WTC11 (cell line): ENCODE results near the gene GSTP1. TPM values are rescaled to one million over a fixed set of nuclear protein-coding genes. Genes with fewer than 3 reads are reported as not detected.

ENCODE experiments used
- ATAC-seq: fragments of 200-7000 bp; cut with Tn5 transposase; 2 replicates; pipeline ENCODE4 v1.10.0; 2021; ENCODE audit warnings: mild to moderate bottlenecking, moderate library complexity
- CTCF ChIA-PET: fragments of 300-600 bp; sonication (Branson Sonifier 250); formaldehyde crosslinking; loops from one replicate; lab custom pipeline; 2021; ENCODE audit warnings: antibody characterized with exemption; lab: Charles Lee
- POLR2A ChIA-PET: fragments of 350-600 bp; sonication (Branson Sonifier 250); formaldehyde crosslinking; loops from one replicate; lab custom pipeline; 2021; ENCODE audit warnings: antibody characterized with exemption; lab: Charles Lee
- DNase-seq: peaks from one replicate; pipeline ENCODE4 v3.0.0; 2021; ENCODE audit warnings: low spot score
- H3K27ac Mint-ChIP-seq: 2 replicates; pipeline ENCODE4 v1.8.0; 2021; ENCODE audit warnings: mixed read lengths
- H3K27me3 Mint-ChIP-seq: 2 replicates; pipeline ENCODE4 v1.8.0; 2021; ENCODE audit warnings: low read depth, mild to moderate bottlenecking, moderate library complexity, mixed read lengths
- H3K36me3 Mint-ChIP-seq: 2 replicates; pipeline ENCODE4 v1.8.0; 2021; ENCODE audit warnings: mixed read lengths
- H3K4me1 Mint-ChIP-seq: 2 replicates; pipeline ENCODE4 v1.8.0; 2022; ENCODE audit warnings: mixed read lengths
- H3K4me3 Mint-ChIP-seq: 2 replicates; pipeline ENCODE4 v1.8.0; 2021; ENCODE audit warnings: mild to moderate bottlenecking, moderate library complexity, mixed read lengths
- H3K9me3 Mint-ChIP-seq: 2 replicates; pipeline ENCODE4 v1.8.0; 2021; ENCODE audit warnings: mixed read lengths
- AFF4 ChIP-seq: sonication (generic); formaldehyde crosslinking; IDR thresholded peaks from 2 replicates; pipeline ENCODE4 v1.8.1; 2023; ENCODE audit warnings: mild to moderate bottlenecking, missing genetic modification reagents, borderline replicate concordance
- CREM ChIP-seq: sonication (generic); formaldehyde crosslinking; IDR thresholded peaks from 2 replicates; pipeline ENCODE4 v1.8.1; 2022; ENCODE audit warnings: mild to moderate bottlenecking, missing genetic modification reagents, moderate library complexity
- IRF2 ChIP-seq: sonication (generic); formaldehyde crosslinking; IDR thresholded peaks from 2 replicates; pipeline ENCODE4 v1.8.0; 2022; ENCODE audit warnings: low read depth, missing genetic modification reagents, borderline replicate concordance
- NR2C2 ChIP-seq: sonication (generic); formaldehyde crosslinking; IDR thresholded peaks from 2 replicates; pipeline ENCODE4 v1.8.0; 2022; ENCODE audit warnings: mild to moderate bottlenecking, missing genetic modification reagents
- RELA ChIP-seq: sonication (generic); formaldehyde crosslinking; IDR thresholded peaks from 2 replicates; pipeline ENCODE4 v1.8.1; 2022; ENCODE audit warnings: missing genetic modification reagents, mild to moderate bottlenecking, borderline replicate concordance
- SOX15 ChIP-seq: fragments of 250-450 bp; sonication (Bioruptor Pico); IDR thresholded peaks from 2 replicates; pipeline ENCODE4 v1.9.0; 2021; ENCODE audit warnings: mild to moderate bottlenecking
- STAT6 ChIP-seq: sonication (generic); formaldehyde crosslinking; conservative IDR thresholded peaks from 2 replicates; pipeline ENCODE4 v1.8.1; 2023; ENCODE audit warnings: mild to moderate bottlenecking, low read depth, missing genetic modification reagents, moderate library complexity
- ZNF219 ChIP-seq: sonication (generic); formaldehyde crosslinking; IDR thresholded peaks from 2 replicates; pipeline ENCODE4 v1.8.0; 2023; ENCODE audit warnings: missing genetic modification reagents, mild to moderate bottlenecking, borderline replicate concordance
- ZNF396 ChIP-seq: fragments of 250-450 bp; sonication (Bioruptor Pico); IDR thresholded peaks from 2 replicates; pipeline ENCODE4 v1.8.0; 2021; ENCODE audit warnings: mild to moderate bottlenecking, moderate library complexity, borderline replicate concordance
- total RNA-seq: library from RNA; stranded (reverse); gene quantifications from 3 replicates; pipeline ENCODE4 v1.2.3, GENCODE V29; 2021
- TF ChIP-seq, protein P1 (sequence below): fragments of 250-450 bp; sonication (Bioruptor Pico); IDR thresholded peaks from 2 replicates; pipeline ENCODE4 v1.8.0; 2021; ENCODE audit warnings: mild to moderate bottlenecking

GSTP1 gene
- total RNA-seq, 1 experiment from 2014 or later, result 1,452 TPM

DNA sequence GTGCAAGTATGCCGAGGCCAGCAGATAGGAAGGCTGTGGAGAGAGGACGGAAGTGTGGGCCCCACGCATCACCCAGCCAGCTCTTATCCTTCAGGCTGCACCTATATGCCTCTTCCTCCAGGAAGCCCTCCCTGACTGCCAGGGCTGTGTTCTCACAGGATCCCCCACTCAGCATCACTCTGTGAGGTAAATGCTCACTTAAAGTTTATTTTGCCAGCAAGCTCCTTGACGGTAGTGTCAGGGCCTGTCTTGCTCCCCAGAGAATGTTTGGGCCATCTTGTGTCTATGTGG, 51.6 kb downstream of the GSTP1 start:
- no peak overlapping the region for H3K4me3 Mint-ChIP-seq

More for the DNA sequence above, 51.6 kb downstream of the GSTP1 start:
- H3K36me3 Mint-ChIP-seq, result no peaks in the 10 kb centered on the region
- no peak overlapping the region for H3K27ac Mint-ChIP-seq
- H3K27me3 Mint-ChIP-seq, result peaks cover 11% of the 10 kb centered on the region
- DNase-seq (no peak), ATAC-seq (no peak)
- TF ChIP-seq, protein P1, sequence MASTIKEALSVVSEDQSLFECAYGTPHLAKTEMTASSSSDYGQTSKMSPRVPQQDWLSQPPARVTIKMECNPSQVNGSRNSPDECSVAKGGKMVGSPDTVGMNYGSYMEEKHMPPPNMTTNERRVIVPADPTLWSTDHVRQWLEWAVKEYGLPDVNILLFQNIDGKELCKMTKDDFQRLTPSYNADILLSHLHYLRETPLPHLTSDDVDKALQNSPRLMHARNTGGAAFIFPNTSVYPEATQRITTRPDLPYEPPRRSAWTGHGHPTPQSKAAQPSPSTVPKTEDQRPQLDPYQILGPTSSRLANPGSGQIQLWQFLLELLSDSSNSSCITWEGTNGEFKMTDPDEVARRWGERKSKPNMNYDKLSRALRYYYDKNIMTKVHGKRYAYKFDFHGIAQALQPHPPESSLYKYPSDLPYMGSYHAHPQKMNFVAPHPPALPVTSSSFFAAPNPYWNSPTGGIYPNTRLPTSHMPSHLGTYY (CRISPR knock-in tag), result no peak
- no peak for TF ChIP-seq ZNF219 (CRISPR knock-in tag)
- no peak for TF ChIP-seq IRF2 (CRISPR knock-in tag)
- no peak for TF ChIP-seq STAT6 (CRISPR knock-in tag)
- TF ChIP-seq CREM (CRISPR knock-in tag), result no peak
- no peak for TF ChIP-seq AFF4 (CRISPR knock-in tag)
- no peak for TF ChIP-seq RELA (CRISPR knock-in tag)
- TF ChIP-seq ZNF396 (CRISPR knock-in tag), result no peak
- no peak for TF ChIP-seq NR2C2 (CRISPR knock-in tag)
- no peak for TF ChIP-seq SOX15 (CRISPR knock-in tag)
- peaks cover under 1% of the 10 kb centered on the region; the same call in 1 of the 2 replicates for H3K9me3 Mint-ChIP-seq
- ChIA-PET POLR2A (no interaction called here), CTCF (no interaction called here)
- H3K4me1 Mint-ChIP-seq, result peaks cover 16% of the 10 kb centered on the region

Other genes with a start within 250 kb of the GSTP1 start
- gene POLD4, start 230.3 kb upstream of the GSTP1 start, total RNA-seq, result 30.3 to 38.3 TPM (median 37.7 TPM) in 3 replicates
- gene CLCF1, start 210.2 kb upstream of the GSTP1 start, total RNA-seq, result 0.48 to 0.92 TPM (median 0.92 TPM) in 3 replicates
- 25.7 to 45.5 TPM (median 26.7 TPM) in 3 replicates for gene RAD9A, start 191.8 kb upstream of the GSTP1 start, total RNA-seq
- gene PPP1CA, start 182.0 kb upstream of the GSTP1 start, total RNA-seq, result 220 to 222 TPM (median 221 TPM) in 3 replicates
- 0.72 to 1.0 TPM (median 0.96 TPM) in 3 replicates for gene TBC1D10C, start 179.7 kb upstream of the GSTP1 start, total RNA-seq
- 1.3 to 2.6 TPM (median 2.4 TPM) in 3 replicates for gene CARNS1, start 168.1 kb upstream of the GSTP1 start, total RNA-seq
- gene RPS6KB2, start 155.3 kb upstream of the GSTP1 start, total RNA-seq, result 44.3 to 54.7 TPM (median 50.2 TPM) in 3 replicates
- 3.5 to 4.0 TPM (median 3.6 TPM) in 3 replicates for gene PTPRCAP, start 146.1 kb upstream of the GSTP1 start, total RNA-seq
- gene CORO1B, start 140.3 kb upstream of the GSTP1 start, total RNA-seq, result 100 to 109 TPM (median 102 TPM) in 3 replicates
- gene GPR152, start 131.1 kb upstream of the GSTP1 start, total RNA-seq, result not detected in 3 replicates
- 0.09 to 0.23 TPM in 2 of 3 replicates, not detected in the other for gene CABP4, start 128.5 kb upstream of the GSTP1 start, total RNA-seq
- 55.6 to 61.1 TPM (median 59.6 TPM) in 3 replicates for gene TMEM134, start 114.6 kb upstream of the GSTP1 start, total RNA-seq
- gene AIP, start 100.8 kb upstream of the GSTP1 start, total RNA-seq, result 32.8 to 42.1 TPM (median 40.0 TPM) in 3 replicates
- gene PITPNM1, start 78.4 kb upstream of the GSTP1 start, total RNA-seq, result 51.3 to 55.4 TPM (median 51.8 TPM) in 3 replicates
- 47.6 to 53.1 TPM (median 52.5 TPM) in 3 replicates for gene CDK2AP2, start 75.7 kb upstream of the GSTP1 start, total RNA-seq
- not detected in 3 replicates for gene CABP2, start 60.4 kb upstream of the GSTP1 start, total RNA-seq
- gene NDUFV1, start 23.1 kb downstream of the GSTP1 start, total RNA-seq, result 201 to 231 TPM (median 213 TPM) in 3 replicates
- 7.6 to 8.3 TPM (median 7.8 TPM) in 3 replicates for gene NUDT8, start 46.1 kb downstream of the GSTP1 start, total RNA-seq
- gene TBX10, start 56.0 kb downstream of the GSTP1 start, total RNA-seq, result 0.21 TPM in 1 of 3 replicates, not detected in the others
- 0.27 TPM in 1 of 3 replicates, not detected in the others for gene ACY3, start 66.9 kb downstream of the GSTP1 start, total RNA-seq
- 0.13 to 0.30 TPM (median 0.30 TPM) in 3 replicates for gene ALDH3B2, start 90.8 kb downstream of the GSTP1 start, total RNA-seq